D721Med (cell line): ENCODE measurements around the gene BCAN.

Experiments
- DNase-seq: peaks from one replicate; pipeline ENCODE4 v3.0.0; 2011; ENCODE audit warnings: low spot score; ENCODE audit not compliant: insufficient read length
- FAIRE-seq: peaks from 2 replicates; lab custom pipeline; 2011; peaks lifted over from hg19 to GRCh38; lab: Jason Lieb, UNC
- CTCF ChIP-seq: IDR thresholded peaks from 2 replicates; pipeline ENCODE4 v1.5.1; 2012; ENCODE audit warnings: mild to moderate bottlenecking, control low read depth; ENCODE audit not compliant: insufficient read depth; ENCODE audit errors: missing control alignments

Gene BCAN

GRCh38 chr1:156670791-156671190 is 28.9 kb downstream of the BCAN start:
- FAIRE-seq: no peak

GRCh38 chr1:156671804-156672203 is 29.9 kb downstream of the BCAN start:
- DNase-seq (no peak), FAIRE-seq (no peak)
- TF ChIP-seq CTCF: no peak

More at GRCh38 chr1:156670791-156671190, 28.9 kb downstream of the BCAN start:
- no peak for TF ChIP-seq CTCF
- DNase-seq: no peak

GRCh38 chr1:156673387-156674121 is 31.6 kb downstream of the BCAN start:
- FAIRE-seq (no peak), DNase-seq (no peak)
- no peak for TF ChIP-seq CTCF

- no peak for TF ChIP-seq CTCF
- FAIRE-seq: no peak
- DNase-seq: no peak
These were observed 33.5 kb downstream of the BCAN start for GRCh38 chr1:156675210-156676113.

- FAIRE-seq (no peak), DNase-seq (no peak)
- TF ChIP-seq CTCF: no peak
These were observed 34.4 kb downstream of the BCAN start for GRCh38 chr1:156676114-156676819.

GRCh38 chr1:156676820-156677615 is 35.1 kb downstream of the BCAN start, which contains the start of gene NES:
Gene NES (minus strand): TSS chr1:156677407. CDS start chr1:156677264, 143 bp downstream.
- DNase-seq (no peak), FAIRE-seq (no peak)
- no peak for TF ChIP-seq CTCF
